CD4-positive, alpha-beta T cell treated with Interleukin-17A for 4 hours (primary cell): ENCODE data around the gene MEF2D.

Experiments
- DNase-seq: peaks from one replicate; pipeline ENCODE4 v3.0.0-alpha.2; 2020; ENCODE audit warnings: mixed read lengths

Gene MEF2D

GRCh38 chr1:156438278-156438987, 62.1 kb downstream of the MEF2D start:
- DNase-seq, result no peak

GRCh38 chr1:156437037-156437867, 63.3 kb downstream of the MEF2D start:
- no peak for DNase-seq

DNA sequence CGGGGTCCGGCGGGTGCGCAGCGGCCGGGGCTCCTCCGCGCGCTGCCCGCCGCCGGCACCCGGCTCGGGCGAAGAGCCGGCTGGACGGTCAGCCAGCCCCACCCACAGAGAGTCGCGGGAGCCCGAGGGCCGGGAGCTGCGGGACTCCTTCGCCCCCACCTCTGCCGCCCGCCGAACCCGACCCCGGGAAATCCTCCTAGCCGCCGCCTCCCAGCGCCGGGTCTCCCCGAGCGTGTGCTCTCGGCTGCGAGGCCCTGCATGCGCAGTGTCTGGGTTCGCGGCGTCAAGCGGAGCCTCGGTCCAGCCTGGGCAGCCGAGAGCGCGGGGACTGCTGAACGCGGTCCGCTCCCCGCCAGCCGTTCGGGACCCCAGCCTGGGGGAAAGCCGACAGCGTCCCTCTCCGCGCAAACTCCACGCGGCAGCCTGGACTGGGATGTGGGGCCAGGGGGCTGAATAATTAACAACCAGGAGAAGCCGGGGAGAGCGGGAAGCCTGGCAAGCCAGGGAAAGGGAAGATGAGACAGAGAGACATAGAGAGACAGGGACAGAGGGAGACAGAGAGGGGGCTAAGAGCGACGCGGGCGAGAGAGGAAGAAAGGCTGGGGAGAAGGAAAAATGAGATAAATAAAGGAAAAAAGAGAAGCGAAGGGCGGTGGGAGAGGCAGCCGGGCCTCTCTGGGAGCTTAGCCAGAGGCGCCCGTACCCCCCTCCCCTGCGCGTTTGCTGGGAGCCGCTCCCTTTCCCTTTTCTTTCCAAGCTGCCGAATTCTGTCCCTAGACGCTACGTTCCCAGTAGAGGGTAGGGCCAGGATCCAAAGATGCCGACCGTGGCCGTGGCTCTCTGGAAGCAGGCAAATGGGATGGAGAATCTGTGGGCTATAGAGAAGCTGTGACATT, 64.2 kb downstream of the MEF2D start:
- peak; percentile 19 for DNase-seq

GRCh38 chr1:156435545-156436140, 64.9 kb downstream of the MEF2D start:
- peak; percentile 46 for DNase-seq

DNA sequence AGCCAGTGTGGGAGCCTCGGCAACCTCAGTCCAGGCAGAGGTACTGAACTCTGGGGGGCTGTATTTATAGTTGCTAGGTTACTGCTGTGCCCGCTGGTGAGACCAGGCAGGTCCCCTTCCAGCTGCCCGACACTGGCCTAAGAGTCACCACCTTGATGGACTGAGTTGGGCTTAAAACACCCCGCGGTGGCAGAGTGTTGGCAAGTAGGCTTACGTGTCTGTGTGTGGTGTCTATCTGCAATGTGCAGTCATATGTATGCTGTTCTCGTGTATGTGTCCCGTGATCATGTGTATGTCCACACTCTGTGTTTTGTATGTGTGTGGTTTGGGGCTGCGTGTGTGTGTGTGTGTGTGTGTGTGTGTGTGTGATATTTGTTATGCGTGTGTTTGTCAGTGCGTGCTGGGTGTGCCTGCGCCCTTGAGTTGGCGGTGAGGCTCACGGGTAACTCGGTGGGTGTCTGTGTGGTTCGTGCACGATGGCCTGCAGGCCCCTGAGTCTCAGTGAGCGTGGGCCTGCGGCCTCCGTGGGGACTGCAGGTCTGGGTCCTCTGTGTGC, 65.5 kb downstream of the MEF2D start:
- DNase-seq, result no peak

GRCh38 chr1:156433602-156434001, 67.0 kb downstream of the MEF2D start:
- DNase-seq, result no peak

DNA sequence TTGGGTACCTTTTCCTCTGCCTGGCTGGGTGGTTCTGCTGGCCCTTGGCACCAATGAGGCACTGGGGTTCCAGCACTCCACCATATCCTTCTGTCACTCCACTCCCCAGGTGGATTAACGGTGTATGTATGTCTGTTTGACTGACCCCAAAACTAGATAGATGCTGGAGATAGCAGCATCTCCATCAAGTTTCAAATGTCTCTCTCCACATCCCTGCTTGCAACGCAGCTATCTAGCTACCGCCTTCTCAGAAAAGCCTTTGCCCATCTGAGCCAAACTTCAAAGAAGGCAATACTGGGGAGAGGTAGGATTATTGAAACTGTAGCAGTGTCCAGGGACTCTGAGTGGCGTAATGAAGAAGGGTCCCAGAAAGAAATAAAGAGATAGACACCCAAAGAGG, 67.5 kb downstream of the MEF2D start:
- DNase-seq, result no peak

DNA sequence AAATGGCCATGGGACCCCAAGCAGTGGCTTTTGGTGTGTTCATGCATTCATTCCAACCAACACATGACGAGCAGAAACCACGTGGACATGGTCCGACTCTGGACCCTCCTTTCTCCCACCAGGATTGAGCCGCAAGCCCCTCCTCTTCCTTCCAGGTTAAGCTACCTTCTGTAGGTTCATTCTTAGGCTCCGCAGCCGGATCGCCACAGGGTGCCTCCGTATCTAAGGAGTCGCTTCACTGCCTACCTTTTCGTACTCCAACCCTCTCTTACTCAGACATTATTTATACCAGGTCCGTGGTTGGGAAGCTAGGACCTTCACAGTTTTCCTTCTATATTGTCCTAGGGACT, 67.9 kb downstream of the MEF2D start:
- no peak for DNase-seq

DNA sequence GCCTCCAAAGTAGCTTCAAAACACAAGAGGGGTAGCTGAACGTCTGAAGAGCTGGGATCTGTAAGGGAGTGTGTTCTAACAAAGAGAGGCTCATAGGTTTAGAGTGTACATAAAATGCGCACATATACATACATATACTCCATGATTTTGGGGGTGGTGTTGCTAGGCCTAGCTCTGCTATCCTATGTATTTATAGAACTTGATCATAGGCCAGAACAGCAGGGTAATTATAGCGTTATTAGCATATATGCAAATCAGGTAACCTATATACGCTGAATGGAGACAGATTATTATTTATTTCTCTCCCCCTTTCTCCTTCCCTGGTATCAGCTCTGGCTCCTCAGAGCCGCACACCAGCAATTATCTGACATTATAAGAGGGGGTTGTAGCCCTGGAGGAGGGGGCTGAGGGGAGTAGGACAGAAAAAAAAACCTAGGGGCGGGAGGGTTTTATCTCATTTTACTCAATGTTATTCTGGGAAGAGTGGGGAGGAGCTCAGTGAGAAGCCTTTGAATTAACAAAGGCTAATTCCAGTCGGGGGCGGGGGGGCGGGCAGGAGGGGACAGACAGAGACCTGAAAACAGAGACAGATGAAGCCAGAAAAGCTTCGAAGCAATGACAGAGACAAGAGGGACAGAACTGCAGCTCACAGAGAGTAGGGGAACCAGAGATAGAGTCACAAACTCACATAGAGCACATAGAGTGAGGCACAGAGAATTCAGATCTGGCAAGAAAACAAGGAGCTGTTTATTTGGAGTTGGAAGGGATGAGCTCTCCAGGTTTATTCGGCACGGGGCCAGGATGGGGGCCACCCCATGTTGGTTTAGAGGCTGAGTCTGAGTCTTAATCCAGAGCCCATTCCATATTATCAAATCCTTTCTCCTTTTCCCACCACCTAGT, 68.6 kb downstream of the MEF2D start:
- no peak for DNase-seq

- DNase-seq, result no peak
Measured at GRCh38 chr1:156431366-156431765, 69.2 kb downstream of the MEF2D start.

DNA sequence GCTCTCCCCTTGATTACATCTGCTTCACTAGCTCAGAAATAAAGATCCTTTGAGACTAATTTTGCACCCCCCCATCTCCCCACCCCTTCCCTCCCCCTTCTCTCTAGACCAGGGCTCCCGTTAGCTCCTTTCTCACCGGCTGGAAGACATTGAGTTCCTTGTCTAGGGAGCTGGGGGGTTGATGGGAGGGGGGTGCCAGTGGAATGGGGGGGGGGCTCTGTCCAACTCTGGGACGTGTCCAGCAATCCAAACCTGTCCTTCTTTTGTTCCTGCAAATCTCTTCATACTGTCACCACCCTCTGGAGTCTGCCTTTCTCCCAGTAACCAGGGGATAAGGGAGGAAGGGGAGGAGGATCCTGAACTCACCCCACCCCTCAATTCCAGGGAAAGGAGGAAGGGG, 69.7 kb downstream of the MEF2D start:
- DNase-seq, result no peak

GRCh38 chr1:156430303-156430702, 70.3 kb downstream of the MEF2D start:
- no peak for DNase-seq

- no peak for DNase-seq
Measured at GRCh38 chr1:156429313-156430060, 71.1 kb downstream of the MEF2D start.

DNA sequence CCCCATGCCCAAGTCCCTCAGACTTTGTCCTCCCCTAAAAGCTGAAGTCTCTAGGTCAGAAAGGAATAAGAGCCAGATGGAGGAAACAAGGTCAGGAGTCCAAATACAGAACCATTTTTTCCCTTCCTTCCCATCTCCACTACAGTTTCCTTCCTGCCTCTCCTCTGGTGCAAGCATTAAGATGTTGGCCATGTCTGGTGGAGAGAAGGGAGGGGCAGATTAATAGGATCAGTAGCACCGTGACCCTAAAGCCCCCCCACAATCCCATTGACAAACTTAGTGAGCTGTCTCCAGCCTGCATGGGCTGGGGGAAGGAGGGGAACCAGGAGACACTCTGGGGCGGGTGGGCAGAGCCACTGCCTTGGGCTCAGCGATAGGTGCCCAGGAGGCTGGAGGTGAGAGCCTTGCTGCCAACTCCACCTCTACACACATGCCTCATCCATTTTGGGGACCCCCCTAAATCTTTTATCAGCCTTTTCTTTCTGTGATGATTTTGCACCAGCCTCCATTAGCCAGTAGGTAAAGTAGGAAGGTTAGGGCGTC, 71.8 kb downstream of the MEF2D start:
- no peak for DNase-seq

GRCh38 chr1:156427957-156428356, 72.6 kb downstream of the MEF2D start:
- DNase-seq, result no peak

- no peak for DNase-seq
Measured at GRCh38 chr1:156425943-156426342, 74.6 kb downstream of the MEF2D start.

DNA sequence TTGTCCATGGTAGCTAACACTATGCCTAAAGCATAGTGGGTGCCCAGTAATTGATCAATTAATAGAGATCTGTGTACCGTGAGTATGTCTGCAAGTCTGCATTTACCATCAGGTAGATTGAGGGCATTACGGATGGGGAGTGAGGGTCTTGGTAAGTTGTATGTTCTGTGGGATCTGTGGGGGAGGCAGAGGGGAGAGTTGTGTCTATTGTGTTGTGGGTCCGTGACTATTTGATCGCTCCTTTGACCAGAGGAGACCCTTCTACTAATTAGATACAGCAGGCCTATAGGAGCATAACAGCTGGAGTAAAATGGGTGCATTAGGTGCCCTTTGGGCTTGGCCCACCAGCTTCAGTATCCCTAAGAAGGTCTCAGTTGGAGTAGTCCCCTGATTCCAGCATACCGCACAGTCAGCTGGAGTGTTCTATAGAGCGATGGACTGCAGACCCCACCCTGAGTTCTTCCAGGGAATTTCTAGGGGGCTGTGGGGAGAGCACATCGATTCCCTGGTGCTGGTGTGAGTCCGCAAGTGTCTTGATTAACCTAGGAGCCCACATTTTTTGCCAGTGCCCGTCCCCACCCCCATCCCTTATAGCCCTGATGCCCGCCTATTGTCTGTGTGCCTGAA, 75.7 kb downstream of the MEF2D start:
- DNase-seq, result no peak

DNA sequence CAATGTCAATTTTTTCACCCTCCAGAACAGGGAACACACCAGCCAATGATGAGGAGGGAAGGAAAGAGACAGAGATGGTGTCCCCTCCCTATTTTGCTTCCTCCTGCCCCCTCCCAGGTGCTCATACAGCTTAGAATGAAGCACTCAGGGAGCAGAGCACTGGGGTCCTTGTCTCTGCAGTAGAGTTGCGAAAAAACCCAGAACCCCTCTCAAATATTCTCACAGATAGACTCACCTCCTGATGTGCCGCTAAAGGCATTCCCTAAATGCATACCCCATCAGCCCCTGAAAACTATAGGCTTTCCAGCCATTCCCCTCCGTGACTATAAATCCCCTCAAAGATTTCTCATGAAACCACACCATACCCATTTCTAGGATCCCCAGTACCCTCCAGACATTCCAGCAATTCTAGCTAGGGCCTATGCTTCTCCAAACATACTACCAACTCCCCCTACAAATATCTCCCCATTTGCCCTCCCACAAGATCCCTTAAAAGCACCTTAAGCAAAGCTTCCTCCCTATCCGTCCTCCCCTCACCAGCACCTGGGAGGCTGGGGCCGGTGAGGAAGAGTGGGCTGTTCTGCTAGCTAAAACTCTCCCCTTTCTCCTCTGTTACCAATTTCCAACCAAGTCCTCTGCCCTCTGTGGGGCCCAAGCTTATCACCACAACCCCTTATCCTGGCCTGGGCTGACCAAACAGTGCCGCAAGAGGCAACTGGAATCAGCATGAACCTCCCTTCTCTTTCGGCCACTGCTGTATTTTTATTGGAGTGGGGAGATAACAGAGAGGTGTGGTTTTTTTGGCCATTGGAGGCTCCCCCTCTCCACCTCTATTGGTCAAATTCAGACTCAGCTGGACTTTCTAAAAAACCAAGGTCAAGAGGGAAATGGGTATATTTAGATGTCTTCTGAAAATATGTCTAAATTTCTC, 76.9 kb downstream of the MEF2D start:
- DNase-seq, result no peak

DNA sequence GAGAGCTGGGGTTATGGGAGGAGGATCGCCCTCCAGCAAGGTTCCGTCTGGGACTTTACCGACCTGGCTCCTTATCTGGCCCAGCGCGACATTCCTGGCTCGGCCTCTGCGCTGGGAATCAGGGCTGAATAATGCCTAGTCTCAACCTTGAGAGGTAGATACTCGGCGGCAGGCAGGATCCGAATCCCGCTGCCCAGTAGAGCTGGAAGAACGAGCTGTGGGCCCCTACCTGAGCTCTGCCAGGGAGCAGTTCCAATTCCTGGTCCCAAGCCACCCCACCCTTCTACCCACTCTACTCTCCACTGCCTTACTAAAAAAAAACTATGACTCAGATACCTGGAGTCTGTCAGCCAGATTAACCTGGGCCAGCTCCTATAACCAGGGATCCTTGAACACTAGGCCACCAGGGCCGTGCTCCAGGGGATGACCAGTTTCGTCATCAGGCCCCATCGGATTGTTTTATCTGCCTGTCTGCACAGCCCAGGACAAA, 77.9 kb downstream of the MEF2D start:
- DNase-seq, result no peak
